Osteoblast (primary cell): ENCODE results near the gene PPP1R9B. TPM values are rescaled to one million over a fixed set of nuclear protein-coding genes. Genes with fewer than 3 reads are reported as not detected.
A peak's percentile ranks its signal among the peaks of the same experiment; 100 is the strongest.

Source experiments
- DNase-seq: peaks from one replicate; pipeline ENCODE4 v3.0.0; 2011; ENCODE audit warnings: low spot score, mixed read lengths; ENCODE audit not compliant: insufficient read length; ENCODE audit errors: missing footprints
- H2AFZ ChIP-seq: 2 replicates; pipeline ENCODE4 v1.6.0; 2011; ENCODE audit warnings: mild to moderate bottlenecking, low read length
- H3K27ac ChIP-seq: 2 replicates; pipeline ENCODE4 v1.5.1; 2011; ENCODE audit warnings: mild to moderate bottlenecking, low read depth, low read length, moderate library complexity
- H3K27me3 ChIP-seq: 2 replicates; pipeline ENCODE4 v1.6.0; 2012; ENCODE audit warnings: mild to moderate bottlenecking, control low read depth, inconsistent platforms, low read length, moderate library complexity; ENCODE audit not compliant: insufficient read depth
- H3K36me3 ChIP-seq: 2 replicates; pipeline ENCODE4 v1.5.1; 2011; ENCODE audit warnings: mild to moderate bottlenecking, low read length, control low read depth, moderate library complexity; ENCODE audit not compliant: insufficient read depth
- H3K4me1 ChIP-seq: 2 replicates; pipeline ENCODE4 v1.5.1; 2011; ENCODE audit warnings: mild to moderate bottlenecking, low read length, control low read depth, moderate library complexity; ENCODE audit not compliant: insufficient read depth
- H3K4me2 ChIP-seq: 2 replicates; pipeline ENCODE4 v1.6.0; 2011; ENCODE audit warnings: mild to moderate bottlenecking, low read length; ENCODE audit not compliant: insufficient read depth
- H3K4me3 ChIP-seq: fragments of 200-600 bp; sonication (generic); 3 replicates; pipeline ENCODE4 v1.5.1; 2012; ENCODE audit warnings: mild to moderate bottlenecking, low read length, inconsistent platforms; ENCODE audit not compliant: insufficient read depth
- H3K79me2 ChIP-seq: 2 replicates; pipeline ENCODE4 v1.6.0; 2012; ENCODE audit warnings: mild to moderate bottlenecking, low read length, control low read depth, inconsistent platforms; ENCODE audit not compliant: insufficient read depth
- H3K9me3 ChIP-seq: 2 replicates; pipeline ENCODE4 v1.5.1; 2011; ENCODE audit warnings: low read depth, low read length, control low read depth
- H4K20me1 ChIP-seq: 2 replicates; pipeline ENCODE4 v1.6.0; 2012; ENCODE audit warnings: mild to moderate bottlenecking, low read length, control low read depth; ENCODE audit not compliant: insufficient read depth
- CTCF ChIP-seq: IDR thresholded peaks from 2 replicates; pipeline ENCODE4 v1.5.1; 2011; ENCODE audit warnings: mild to moderate bottlenecking, low read depth, low read length, moderate library complexity; ENCODE audit errors: extremely low read depth
- total RNA-seq: library from RNA; depleted of rRNA; stranded (reverse); fragments of >200 nt; gene quantifications from 2 replicates; pipeline ENCODE4 v1.2.3, GENCODE V29; 2012

Gene PPP1R9B
- 44.2 and 48.9 TPM in 2 replicates for total RNA-seq

DNA sequence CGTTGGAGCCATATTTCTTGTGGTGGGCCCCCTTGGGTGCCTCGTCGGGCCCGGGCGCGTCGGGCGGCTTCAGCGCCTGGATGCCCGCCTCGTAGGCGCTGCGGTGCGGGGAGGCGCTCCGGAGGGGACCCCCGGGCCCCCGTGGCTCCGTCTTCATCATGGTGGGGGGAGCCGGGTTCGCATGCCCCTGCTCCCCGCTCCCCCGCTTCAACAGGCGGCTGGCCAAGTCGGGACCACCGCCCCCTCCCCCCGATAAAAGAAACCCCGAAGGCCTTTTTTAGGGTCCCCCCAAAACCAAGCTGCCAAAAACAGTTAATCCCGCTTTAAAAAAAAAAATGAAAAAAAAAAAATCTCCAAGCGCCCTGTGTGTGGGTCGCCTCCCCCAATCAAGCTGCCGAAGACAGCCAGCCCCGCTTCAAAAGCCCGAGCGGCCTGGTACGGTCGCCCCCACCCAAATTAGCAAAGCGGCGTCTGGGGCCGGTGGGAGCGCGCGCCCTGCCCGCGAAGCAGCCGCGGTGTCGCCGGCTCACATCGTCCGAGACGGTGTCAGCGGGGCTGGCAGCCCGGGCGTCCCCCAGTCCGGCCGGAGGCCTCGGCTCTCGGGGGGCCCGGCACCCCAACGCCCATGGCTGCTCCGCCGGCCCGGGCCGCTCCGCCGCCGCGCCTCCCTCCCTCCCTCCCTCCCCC, at the start of gene PPP1R9B:
Gene PPP1R9B (minus strand): TSS at position 324 of the 687 bp plus-strand sequence. CDS start 164 bp downstream, at position 160.
- no peak for TF ChIP-seq CTCF
- Histone ChIP-seq H3K4me3 (peak within 1 kb of the TSS; percentile 84), H3K4me2 (peak within 1 kb of the TSS; percentile 95), H4K20me1 (peaks cover 31% of the 10 kb centered on the region), H3K36me3 (peaks cover under 1% of the 10 kb centered on the region), H3K9me3 (no peaks in the 10 kb centered on the region), H3K4me1 (peaks cover 62% of the 10 kb centered on the region), H3K79me2 (peaks cover 53% of the 10 kb centered on the region), H3K27me3 (no peaks in the 10 kb centered on the region), H3K27ac (peak within 1 kb of the TSS; percentile 70), H2AFZ (peak within 1 kb of the TSS; percentile 76)
- DNase-seq: peak; percentile 84

GRCh38 chr17:50199803-50200456, 49.5 kb upstream of the PPP1R9B start:
- Histone ChIP-seq H3K4me1 (peaks cover 69% of the 10 kb centered on the region), H4K20me1 (peaks cover 60% of the 10 kb centered on the region), H3K27me3 (no peaks in the 10 kb centered on the region), H3K9me3 (no peaks in the 10 kb centered on the region), H3K4me2 (peak overlapping the region; percentile 86), H3K4me3 (peak overlapping the region; percentile 99), H3K36me3 (peaks cover 49% of the 10 kb centered on the region), H2AFZ (no peak overlapping the region), H3K79me2 (peaks cover 79% of the 10 kb centered on the region), H3K27ac (peak overlapping the region; percentile 96)
- no peak for TF ChIP-seq CTCF
- peak; percentile 97 for DNase-seq

DNA sequence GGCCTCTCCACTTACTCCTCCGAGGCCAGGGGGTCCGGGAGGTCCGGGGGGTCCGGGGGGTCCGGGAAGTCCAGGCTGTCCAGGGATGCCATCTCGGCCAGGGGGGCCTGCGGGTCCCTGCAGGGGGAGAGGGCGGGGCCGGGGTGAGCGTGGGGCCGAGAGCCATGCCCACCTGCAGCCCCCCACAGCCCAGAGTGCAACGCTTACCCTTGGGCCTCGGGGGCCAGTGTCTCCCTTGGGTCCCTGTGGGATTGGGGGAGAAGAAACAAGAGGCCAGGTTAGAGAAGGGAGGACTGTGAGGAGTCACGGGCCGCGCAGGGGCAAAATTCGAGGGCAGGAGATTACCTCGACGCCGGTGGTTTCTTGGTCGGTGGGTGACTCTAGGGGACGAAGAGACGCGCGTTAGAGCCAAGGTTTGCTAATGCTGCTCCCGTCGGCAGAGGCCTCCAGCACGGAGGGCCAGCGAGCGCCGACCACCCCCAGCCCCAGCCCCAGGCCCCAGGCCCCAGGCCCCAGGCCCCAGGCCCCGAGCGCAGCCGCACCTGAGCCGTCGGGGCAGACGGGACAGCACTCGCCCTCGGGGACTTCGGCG, 48.8 kb upstream of the PPP1R9B start:
- Histone ChIP-seq H3K36me3 (peaks cover 55% of the 10 kb centered on the region), H3K4me3 (peak overlapping the region; percentile 99), H4K20me1 (peaks cover 67% of the 10 kb centered on the region), H3K27me3 (no peaks in the 10 kb centered on the region), H3K4me2 (peak overlapping the region; percentile 86), H3K27ac (peak overlapping the region; percentile 96), H3K9me3 (no peaks in the 10 kb centered on the region), H2AFZ (no peak overlapping the region), H3K79me2 (peaks cover 79% of the 10 kb centered on the region), H3K4me1 (peaks cover 66% of the 10 kb centered on the region)
- TF ChIP-seq CTCF: no peak
- peak; percentile 78 for DNase-seq

- peak; percentile 68 for TF ChIP-seq CTCF
- peaks cover 61% of the 10 kb centered on the region for H3K4me1 ChIP-seq
- H3K27ac ChIP-seq: peak overlapping the region; percentile 96
- DNase-seq: peak; percentile 89
- peaks cover 85% of the 10 kb centered on the region for H3K79me2 ChIP-seq
- H3K4me2 ChIP-seq: peak overlapping the region; percentile 86
- peak overlapping the region; percentile 99 for H3K4me3 ChIP-seq
- no peak overlapping the region for H2AFZ ChIP-seq
- no peaks in the 10 kb centered on the region for H3K9me3 ChIP-seq
- H3K36me3 ChIP-seq: peaks cover 67% of the 10 kb centered on the region
- H4K20me1 ChIP-seq: peaks cover 76% of the 10 kb centered on the region
- no peaks in the 10 kb centered on the region for H3K27me3 ChIP-seq
Measured at GRCh38 chr17:50198026-50198669, 47.7 kb upstream of the PPP1R9B start.
